Measurements from ENCODE around the gene ADCY5.

ADCY5 gene

DNA sequence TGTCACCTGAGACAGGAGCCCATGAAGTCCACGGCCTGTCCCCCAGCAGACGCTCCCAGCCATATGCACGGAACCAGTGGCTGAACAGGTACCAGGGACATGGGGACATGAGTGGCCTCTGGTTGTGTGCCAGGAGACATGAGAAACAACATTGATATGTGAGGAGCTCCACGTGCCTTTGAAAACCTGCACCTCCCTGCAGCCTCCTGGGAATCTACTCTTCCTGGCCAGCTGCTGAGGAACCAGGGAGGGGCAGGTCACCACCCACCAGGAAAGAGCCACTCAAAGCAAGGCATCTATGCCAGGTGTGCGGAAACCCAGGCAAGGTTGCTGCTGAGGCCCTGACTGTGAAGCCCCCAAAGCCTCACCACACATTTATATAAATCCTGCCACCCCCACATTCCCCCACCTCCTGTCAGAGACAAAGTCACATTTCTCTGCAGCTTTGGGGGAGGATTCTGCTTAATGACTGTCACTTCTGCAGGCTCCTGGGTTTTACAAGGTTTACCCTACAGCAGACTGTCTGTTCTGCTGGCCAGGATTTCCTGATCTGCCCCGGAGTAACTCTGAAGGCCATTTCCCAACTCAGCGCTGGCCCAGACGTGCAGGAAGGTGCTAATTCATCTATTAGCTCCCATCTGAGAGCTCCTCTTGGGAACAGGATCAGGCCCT lies 110.8 kb downstream of the ADCY5 start:
- TF ChIP-seq CTCF (IDR thresholded peaks at IDR 0.05; ENCODE audit: borderline replicate concordance, insufficient read depth, low read depth, low read length) = no peak
- H3K4me3 ChIP-seq (ENCODE audit: low read depth, low read length) = no peak overlapping the region

DNA sequence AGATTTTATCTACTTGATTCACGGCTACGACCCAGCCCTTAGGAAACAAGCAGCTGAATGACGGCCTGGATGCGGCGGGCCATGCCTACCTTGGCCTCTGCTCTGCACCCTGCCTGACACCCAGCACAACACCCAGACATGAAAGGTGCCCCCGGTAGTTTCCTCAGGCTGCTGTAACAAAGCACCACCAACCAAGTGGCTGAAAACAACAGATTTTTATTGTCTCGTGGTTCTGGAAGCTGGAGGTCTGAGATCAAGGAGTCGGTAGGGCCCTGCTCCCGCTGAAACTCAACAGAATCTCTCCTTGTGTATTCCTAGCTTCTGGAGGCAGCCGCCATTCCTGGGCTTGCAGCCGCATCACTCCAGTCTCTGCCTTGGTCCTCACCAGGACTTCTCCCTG lies 111.7 kb downstream of the ADCY5 start:
- H3K4me3 ChIP-seq (ENCODE audit: low read depth, low read length) = no peak overlapping the region
- TF ChIP-seq CTCF (IDR thresholded peaks at IDR 0.05; ENCODE audit: borderline replicate concordance, insufficient read depth, low read depth, low read length) = no peak

GRCh38 chr3:123336441-123336851 lies 112.4 kb downstream of the ADCY5 start:
- no peak overlapping the region for H3K4me3 ChIP-seq (ENCODE audit: low read depth, low read length)
- TF ChIP-seq CTCF (IDR thresholded peaks at IDR 0.05; ENCODE audit: borderline replicate concordance, insufficient read depth, low read depth, low read length) = no peak

DNA sequence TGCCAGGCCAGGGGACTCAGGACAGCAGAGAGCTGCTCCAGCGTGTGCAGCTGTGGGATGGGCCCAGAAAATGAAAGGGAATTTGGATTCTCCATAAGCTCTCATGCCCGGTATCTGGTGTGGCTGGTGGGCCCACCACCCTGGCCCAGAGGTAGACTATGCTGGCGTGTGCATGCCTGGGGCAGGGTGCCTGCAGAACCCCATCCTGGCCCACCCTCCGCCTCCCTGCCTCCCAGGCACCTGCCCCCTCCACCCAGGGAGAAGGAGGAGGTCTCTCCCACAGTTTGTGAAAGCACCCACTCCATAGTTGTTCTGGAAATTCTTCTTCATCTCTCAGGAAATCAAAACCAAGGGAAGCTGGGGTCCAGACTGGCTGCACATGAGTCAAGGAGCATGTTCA lies 112.9 kb downstream of the ADCY5 start:
- no peak for TF ChIP-seq CTCF (IDR thresholded peaks at IDR 0.05; ENCODE audit: borderline replicate concordance, insufficient read depth, low read depth, low read length)
- H3K4me3 ChIP-seq (ENCODE audit: low read depth, low read length) = no peak overlapping the region

GRCh38 chr3:123335007-123335670 lies 113.8 kb downstream of the ADCY5 start:
- no peak for TF ChIP-seq CTCF (IDR thresholded peaks at IDR 0.05; ENCODE audit: borderline replicate concordance, insufficient read depth, low read depth, low read length)
- H3K4me3 ChIP-seq (ENCODE audit: low read depth, low read length) = no peak overlapping the region

DNA sequence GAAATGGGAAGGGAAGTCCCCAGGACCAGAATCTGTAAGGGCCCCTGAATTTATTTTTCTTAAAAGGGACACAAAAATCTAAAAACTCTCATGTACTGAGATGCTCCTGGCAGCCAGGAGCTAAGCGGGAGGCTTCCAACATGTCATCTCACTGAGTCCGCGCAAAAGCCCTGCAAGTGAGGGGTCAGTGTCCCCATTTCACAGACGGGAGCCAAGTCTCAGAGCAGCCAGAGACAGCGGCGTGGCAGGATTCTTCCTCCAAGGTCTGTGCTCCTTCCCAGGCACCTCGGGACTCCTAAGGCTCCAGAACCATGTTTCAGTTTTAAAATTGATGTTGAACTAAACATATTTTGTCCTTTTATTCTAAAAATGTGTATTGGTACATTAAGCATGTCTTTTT lies 114.8 kb downstream of the ADCY5 start:
- no peak for TF ChIP-seq CTCF (IDR thresholded peaks at IDR 0.05; ENCODE audit: borderline replicate concordance, insufficient read depth, low read depth, low read length)
- no peak overlapping the region for H3K4me3 ChIP-seq (ENCODE audit: low read depth, low read length)

DNA sequence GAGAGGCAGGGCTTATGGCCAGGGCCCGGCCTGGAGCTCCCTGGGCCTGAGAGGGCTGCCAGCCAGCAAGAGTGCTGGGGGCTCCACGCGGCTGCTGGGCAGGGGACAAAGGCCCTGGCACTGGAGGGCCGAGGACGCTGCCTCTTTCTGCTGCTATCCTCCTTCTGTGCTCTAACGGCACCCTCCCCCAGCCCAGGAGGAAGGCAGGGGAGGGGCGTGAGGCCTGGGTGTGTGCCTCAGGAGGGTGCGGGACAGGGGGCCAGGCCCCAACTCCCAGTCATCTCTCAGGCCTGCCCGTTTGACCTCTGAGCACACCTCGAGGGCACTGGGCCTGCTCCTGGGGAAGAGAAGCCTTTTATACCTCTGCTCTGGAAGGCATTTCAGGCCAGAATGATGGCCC lies 115.5 kb downstream of the ADCY5 start:
- TF ChIP-seq CTCF (IDR thresholded peaks at IDR 0.05; ENCODE audit: borderline replicate concordance, insufficient read depth, low read depth, low read length) = no peak
- no peak overlapping the region for H3K4me3 ChIP-seq (ENCODE audit: low read depth, low read length)
